GM18868 (cell line): ENCODE measurements around the gene GLIS1.

Experiments
- ATAC-seq: cut with Tn5 transposase; IDR thresholded peaks from one replicate; pipeline ENCODE4 v1.9.1; 2021; ENCODE audit warnings: mild to moderate bottlenecking, moderate library complexity; ENCODE audit not compliant: unreplicated experiment

The GLIS1 gene

DNA sequence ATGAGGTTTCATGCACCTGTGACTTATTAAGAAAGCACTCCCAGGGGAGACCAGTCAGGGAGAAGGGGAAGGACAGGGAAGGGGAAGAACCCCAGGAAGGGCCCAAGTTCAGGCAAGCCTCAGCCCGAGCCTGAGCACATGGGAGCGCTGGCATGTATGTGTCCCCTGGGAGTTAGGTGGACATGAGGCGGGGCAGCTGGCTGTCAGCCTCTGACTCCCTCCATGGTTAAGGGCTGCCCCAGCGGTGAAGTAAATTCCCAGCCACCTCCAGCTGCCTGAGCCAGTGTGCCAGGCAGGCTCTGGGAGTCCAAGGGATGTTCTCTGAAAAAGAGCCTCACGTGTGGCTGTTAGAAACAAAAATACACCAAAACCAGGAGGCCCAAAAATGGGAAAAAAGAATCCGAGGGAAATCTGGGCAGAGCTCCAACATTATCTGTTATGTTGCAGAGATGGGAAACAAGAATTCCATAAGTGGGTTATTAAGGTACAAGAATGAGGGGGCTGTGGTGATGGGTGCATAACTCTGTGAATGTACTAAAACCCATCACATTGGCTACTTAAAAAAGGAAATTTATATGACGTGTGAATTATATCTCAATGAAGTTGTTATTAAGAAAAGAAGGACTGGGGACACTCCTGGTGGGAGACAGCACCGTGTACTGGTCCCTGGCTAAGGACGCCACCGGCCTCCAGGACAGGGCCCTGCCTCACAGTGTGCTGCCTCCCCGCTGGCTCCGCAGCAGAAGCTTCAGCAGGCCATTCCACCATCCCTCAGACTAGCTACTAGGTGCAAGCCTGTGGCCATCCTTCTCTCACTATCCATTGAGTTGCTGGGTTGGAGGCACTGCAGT is 261.1 kb downstream of the GLIS1 start:
- ATAC-seq: no peak

DNA sequence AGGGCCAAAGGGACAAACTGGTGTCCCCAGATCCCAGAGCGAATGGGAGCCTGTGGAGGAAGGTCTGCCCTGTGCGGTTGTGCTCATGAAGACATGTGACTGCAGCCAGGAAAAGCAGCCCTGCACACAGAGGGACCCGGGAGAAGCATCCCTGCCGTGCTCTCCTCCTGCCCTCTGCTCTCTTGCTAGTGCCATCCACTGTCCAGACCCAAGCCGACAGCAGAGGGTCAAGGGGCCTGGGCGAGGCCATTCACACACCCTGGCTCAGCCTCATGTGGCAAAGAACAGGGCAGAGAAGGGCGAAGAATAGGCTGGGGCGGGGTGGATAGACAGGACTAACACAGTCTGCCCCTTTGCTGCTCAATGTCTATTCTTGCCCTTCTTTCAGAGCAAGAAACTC is 262.4 kb downstream of the GLIS1 start:
- no peak for ATAC-seq

DNA sequence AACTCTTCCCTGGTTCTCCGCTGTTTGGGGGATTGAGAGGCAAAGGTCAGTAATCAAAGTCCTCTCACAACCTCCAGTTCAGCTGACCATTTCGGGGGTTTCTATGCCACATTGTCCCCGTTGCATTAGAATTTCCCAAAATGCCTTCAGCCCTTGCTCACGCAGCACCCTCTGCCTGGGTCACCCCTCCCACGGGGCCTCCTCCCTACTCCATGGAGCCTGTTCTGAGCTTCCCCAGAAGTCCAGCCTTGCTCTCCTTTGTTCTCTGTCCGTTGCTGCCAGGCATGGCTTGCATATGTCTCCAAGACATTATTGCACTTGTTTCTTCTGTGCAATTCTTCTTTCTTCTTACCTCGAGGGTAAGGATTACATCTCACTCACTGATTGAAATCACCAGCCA is 263.3 kb downstream of the GLIS1 start:
- ATAC-seq: no peak

DNA sequence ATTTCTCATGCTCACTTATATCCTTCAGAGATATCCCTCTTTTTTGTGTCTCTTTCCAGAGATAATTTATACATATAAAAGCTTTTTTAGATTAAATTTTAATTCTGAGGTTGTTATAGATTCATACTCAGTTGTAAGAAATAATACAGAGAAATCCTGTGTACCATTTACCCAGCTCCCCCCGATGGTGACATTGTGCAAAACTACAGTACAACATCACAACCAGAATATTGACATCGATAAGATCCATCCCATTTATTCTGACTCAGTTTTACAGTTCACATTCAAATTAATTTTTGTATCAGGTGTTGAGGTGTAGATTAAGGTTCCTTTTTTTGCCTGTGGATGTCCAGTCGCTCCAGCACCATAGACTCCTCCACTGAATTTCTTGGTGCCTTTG is 265.5 kb downstream of the GLIS1 start:
- no peak for ATAC-seq

DNA sequence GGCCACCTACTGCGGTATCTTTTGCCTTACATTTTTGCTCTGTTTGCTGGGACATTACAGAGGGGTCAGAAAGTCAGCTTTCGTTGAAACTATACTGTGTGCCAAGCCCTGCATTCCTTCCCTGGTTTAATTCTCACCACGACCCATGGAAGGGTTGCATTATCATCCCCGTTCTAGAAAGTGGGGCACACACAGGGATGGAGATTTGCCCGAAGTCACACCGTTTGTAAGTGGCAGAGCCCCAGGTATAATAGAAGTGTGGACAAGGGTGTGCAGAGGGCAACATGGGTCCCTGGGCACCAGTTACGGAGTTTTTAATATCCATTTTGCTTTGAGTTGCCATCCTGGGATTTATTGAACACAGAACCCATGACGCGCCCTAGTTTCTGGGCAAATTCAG is 268.0 kb downstream of the GLIS1 start:
- ATAC-seq: no peak

DNA sequence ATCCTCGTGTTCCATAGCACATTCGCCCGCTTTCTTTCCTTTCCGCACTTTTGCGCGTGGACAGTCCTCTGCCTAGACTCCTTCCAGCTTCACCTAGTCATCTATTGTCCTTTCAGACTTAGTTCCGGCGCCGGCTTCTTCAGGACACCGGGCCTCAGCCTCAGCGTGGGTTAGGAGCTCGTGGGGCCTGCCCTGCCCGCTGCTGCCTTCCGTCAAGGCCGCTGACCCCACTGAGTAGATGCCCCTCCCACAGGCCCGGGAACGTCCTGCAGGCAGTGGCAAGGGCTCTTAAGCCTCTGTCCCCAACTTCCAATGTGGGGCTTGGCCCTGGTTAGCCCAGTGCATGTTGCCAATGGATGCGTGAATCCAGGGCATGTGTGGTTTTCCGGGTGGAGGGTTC is 268.4 kb downstream of the GLIS1 start:
- ATAC-seq: no peak

DNA sequence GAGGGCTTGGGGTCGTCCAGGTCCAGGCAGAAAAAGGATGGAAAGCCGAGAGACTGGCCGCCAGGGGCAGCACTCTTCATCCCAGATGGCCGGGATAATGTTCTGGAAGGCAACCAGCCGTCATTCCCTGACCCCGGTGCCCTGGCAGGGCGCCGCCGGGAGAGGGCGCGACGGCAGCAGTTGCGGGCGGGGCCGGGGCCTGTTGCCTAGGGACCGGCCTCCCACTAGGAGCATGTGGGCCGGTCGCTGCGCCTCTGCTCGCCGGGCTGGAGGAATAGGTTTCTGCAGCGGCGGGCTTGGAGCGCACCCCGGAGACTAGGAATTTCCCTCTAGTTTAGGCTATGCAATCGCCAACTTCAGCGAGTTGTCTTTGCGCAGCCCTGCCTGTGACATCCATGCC is 268.8 kb downstream of the GLIS1 start:
- ATAC-seq: no peak

DNA sequence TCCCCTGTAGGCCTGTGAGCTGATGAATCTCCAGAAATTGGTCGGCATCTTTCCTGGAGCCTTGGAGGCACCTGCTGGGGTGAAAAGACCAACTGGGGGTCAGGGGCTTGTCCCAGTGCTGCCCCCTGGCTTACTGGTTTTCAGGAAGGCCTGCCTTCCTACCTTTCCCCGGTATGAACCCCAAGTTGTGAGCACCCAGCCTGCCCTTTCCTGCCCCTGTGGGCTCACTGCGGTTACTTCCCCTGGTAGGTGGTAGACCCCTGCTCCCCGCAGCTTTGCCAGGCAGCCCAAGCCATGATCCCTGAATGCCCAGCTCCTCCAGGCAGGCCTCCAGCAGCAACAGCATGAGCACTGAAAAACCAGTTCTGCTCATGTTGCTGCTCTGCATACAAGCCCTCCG is 269.6 kb downstream of the GLIS1 start:
- no peak for ATAC-seq

DNA sequence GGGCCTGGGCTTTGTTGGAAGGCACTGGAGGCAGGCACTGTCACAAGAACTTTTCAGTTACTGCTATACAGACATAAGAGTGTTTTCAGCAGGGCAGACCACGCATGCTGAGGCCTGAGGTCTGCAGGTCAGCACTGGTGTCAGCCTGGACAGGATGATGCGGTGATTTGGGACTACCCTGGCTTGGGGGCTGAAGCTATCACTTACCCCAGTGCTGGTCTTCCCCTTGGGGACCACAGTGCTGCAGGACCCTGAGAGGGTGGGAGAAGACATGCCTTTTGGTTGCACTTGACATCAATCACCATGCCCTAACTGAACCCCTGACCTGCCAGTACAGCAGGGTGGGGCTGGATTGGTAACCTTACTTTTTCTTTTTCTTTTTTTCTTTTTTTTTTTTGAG is 270.6 kb downstream of the GLIS1 start:
- ATAC-seq: no peak

DNA sequence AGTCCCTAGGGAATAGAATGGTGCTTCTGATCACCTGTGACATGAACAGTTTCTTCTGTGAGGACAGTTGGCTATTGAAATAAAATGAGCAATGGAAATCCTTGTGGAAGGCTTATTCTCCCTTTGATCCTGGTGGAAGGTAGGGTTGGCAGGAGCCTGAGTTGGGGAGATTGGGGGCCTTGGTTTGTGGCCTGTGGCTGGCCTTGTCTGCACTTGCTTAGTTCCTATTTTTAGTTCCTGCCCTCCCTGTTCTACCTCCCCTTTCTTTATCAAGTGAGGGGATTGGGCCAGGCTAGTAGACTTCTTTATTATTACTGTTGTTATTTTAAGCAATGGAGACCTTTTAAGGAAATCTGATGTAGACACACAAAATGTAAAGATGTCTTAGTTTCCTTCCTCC is 271.6 kb downstream of the GLIS1 start:
- no peak for ATAC-seq

DNA sequence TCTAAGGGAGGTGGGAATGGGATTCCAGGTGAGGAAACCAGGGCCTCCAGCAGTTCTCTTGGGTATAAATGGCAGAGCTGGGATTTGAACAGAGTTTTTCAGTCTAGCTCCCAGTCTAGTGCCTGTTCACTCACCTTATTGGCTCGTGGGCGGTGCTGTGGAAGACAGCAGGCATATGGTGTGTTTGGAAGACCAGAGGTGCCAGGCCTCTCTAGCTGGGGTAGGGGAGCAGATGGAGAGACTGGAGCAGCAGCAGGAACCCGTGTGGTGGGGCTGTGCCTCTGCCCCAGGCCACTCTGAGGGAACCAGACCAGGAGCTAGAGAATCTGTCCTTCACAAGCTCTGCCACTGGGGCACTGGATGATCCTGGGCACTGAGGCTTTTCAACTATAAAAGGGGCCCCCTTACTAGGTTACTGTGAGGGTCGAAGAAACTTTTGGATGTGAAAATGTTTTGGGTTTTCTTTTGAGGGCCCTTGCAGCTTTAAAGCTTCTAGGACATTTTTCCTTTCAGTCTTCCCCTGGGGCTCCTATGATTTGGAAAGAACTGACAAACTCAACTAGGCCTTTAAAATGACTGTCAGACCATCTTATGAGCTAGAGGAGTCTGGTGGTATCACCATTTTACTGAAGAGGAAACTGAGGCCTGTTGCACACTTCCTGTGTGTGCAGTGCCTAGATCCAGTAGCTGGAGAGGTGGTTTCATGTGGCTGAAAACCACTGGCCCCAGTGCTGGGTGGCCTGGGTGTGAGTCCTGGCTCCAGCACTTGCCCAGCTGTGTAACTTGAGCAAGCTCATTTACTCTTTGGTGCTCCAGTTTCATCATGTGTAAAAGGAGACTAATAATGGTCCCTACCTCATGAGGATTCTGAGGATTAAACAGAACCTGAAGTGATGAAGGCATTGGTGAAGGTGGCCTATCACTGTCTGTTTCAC is 273.7 kb downstream of the GLIS1 start:
- ATAC-seq: no peak

DNA sequence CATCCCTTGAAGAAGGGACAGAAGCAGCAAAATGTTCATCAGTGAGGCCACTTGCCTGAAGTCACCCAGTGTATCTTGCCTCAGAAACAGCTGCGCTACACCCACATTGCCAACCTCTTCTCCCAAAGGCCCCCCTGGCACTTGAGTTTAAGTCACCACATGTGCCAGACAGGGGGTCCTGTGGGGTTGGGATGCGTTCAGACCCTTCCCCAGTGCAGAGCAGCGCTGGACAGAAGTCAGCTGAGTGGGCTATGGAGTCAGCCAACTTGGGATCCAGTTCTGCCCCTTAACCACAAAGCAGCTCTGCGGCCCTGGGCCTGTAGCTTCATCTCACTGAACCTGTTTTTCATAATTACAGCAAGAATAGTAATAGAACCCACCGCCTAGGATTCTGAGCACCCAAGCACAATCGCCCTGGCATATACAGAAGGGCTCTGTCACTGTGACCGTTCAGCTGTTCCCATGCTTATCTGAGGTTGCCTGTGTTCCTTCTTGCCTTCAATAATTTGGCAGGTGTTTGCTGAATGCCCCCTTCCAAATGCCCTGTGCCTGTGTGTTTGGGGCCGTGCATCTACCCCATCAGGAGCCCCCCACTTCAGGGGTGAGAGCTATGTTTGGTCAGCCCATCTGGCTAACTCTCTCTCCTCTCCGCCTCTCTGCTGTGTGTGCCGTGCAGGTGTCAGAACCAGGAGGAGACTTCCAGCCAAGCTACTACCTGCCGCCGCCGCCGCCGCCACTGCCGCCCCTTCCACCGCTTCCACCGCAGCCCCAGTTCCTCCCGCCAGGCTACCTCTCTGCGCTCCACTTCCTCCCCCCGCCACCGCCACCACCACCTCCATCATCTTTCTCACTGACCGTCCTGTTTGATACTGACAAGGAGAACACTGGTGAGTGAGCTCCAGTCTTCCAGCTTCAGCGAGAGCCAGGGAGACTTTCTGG is 274.7 kb downstream of the GLIS1 start:
- no peak for ATAC-seq

DNA sequence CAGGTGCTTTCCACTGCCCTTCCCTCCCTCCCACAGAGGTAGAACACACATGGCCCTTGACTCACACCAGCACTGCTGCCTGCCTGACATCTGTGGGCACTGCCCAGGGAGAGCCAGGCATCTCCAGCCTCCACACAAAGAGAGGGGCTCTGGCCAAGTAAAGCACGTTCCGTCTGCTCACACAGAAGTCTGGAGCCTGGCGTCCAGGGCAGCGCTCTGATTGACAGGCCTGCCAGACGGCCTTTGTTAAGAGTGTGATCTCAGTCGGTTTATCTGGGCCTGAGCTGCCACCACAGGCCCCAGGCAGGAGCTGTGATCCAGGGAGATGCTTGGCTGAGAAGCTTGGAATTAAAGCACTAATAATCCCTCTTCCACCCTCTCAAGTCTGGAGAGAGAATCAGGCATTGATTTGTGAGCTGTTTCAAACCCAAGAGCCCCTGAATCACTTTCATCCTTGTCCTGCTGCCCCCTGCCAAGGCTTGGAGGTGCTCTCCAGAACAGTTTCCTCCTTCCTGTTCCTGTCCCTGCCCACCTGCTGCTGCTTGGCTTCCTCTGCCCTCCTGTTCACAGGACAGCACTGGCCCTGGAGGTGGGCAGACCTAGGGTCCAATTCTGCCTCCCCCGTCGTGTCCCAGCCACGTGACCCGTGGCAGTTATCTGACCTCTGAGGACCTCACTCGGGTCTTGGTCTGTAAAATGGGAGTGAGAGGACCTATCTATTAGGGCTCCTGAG is 276.0 kb downstream of the GLIS1 start:
- no peak for ATAC-seq

DNA sequence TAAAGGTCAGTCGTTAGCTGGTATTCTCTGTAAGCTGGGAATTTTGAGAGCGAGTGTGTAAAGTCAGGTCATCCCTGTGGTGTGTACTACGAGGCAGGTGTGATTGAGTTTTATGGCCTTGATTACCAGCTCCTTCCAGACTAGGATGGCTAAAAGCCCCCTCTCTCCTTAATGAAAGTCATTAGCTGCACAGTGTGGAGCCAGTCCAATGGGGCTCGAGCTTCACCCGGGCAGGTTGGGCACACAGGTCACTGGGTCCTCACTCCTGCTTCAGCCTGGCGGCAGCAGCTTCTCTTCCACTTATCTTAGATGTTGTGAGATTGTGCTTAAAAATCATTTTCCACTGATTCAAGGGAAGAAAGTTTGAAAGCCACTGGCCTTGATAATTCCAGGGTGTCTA is 276.8 kb downstream of the GLIS1 start:
- no peak for ATAC-seq

DNA sequence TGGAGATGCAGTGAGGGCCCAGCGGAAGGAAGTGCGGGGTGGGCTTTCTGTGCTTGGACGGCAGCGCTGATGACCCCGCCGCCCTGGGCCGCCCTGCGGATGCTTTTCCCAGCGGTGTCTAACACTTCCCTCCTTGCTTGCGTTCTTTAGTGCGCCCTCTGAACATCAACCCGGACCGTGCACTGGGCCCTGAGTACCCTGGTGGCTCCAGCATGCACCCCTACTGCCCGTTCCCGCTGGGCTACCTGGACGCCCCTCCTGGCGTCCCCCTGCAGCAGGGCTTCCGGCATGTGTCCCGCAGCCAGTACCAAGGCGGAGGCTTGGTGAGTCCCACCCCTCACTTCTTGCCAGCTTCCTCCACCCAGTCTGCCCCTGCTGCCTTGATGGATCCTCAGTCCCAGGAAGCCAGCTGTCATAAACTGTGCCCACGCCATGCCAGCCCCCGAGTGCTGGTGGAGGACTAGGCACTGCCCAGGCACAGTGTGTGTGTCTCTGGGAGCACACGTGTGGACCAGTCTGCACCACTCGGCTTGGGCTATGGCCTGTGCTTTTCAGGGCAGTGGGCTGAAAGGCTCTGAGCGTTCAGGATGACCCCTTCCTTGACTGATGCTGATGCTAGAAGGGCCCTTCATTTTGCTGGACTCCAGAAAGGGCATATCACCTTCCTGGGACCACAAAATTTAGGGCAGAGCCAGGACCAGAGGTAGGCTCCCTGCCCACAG is 277.5 kb downstream of the GLIS1 start:
- ATAC-seq: no peak

DNA sequence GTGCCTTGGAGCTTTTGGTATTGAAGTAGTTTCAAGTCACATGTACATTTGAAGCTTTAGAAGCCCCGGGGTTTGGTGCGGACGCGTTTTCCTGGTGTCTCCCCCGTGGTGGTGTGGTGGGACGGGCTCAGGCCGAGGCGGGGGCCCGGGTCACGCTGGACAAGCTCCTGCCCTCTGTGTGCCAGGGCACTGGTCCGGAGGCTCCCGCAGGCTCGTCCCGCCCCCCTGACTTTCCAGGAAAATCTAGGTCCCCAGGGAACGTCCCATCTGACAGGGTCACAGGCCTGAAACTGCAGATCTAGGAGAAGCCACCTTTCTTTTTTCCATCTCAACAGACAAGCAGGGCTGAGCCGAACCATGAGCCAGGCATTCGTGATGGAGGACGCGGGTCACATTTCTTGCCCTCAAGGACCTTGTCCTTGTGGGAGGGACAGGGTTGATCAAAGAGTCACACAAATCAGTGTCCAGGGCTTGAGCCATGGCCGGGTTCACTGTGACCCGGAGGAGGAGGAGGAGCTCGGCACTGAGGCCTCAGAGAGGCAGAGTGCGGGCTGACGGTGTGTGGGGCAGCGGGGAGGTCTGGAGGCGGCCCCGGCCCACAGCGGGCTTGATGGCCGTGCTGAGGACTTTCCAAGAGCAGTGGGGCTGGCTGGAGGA is 278.2 kb downstream of the GLIS1 start:
- ATAC-seq: no peak

DNA sequence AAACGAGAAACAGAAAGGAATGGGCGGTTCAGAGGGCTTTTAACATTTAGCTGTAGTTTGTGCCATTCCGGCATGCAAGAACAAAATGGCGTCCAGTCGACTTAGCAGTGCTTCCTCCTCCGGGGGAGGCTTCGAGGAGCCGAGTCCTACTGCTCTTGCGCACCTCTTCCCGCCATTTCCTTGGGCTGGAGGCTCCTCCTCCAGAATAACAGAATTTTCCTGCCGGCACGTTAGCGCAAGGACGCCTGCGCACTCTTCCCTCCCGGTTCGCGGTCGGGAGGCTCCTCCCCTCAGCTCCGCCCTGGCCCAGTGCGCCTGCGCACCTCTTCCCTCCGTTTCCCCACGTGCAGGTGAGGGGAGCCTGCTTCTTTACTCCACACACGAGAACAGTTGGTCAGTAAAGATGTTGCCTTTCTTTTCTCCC is 278.7 kb downstream of the GLIS1 start:
- ATAC-seq: no peak

DNA sequence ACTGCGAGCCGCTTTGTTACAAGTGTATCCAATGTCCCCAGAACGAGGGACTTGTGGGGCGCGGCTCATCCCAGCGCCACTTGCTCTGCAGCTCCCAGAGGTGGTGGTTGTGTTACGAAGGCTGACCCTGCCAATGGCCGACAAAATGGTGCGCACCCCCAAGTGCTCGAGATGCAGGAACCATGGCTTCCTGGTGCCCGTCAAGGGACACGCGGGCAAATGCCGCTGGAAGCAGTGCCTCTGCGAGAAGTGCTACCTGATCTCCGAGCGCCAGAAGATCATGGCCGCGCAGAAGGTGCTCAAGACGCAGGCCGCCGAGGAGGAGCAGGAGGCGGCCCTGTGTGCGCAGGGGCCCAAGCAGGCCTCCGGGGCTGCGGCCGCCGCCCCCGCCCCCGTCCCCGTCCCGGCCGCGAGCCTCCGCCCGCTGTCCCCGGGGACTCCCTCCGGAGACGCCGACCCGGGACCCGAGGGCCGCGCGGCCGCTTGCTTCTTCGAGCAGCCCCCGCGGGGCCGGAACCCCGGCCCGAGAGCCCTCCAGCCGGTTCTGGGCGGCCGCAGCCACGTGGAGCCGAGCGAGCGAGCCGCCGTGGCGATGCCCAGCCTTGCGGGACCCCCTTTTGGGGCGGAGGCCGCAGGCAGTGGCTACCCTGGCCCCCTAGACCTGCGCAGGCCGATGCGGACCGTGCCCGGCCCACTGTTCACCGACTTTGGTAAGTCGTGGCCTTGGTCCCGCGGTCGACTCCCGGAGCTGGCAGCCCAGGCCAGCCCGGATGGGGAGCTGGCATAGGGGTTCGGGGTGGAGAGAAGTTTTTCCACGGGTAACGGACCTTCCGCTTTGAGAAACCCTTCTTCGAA is 279.4 kb downstream of the GLIS1 start, which contains the start of gene DMRTB1:
Gene DMRTB1, plus strand, starts transcription at position 79 of the 855 bp plus-strand sequence. Its CDS starts 55 bp downstream, at position 134.
- no peak for ATAC-seq
